AG08395 (cell line): ENCODE results near the gene GABBR2.

ENCODE experiments used
- DNase-seq: peaks from one replicate; pipeline ENCODE4 v3.0.0; 2012; ENCODE audit warnings: mixed read lengths, low spot score

GABBR2 gene

GRCh38 chr9:98708933-98709911, at the start of gene GABBR2:
Gene GABBR2, minus strand, starts transcription at chr9:98708935. Its CDS starts 198 bp downstream, at chr9:98708737.
- peak; percentile 12 for DNase-seq

DNA sequence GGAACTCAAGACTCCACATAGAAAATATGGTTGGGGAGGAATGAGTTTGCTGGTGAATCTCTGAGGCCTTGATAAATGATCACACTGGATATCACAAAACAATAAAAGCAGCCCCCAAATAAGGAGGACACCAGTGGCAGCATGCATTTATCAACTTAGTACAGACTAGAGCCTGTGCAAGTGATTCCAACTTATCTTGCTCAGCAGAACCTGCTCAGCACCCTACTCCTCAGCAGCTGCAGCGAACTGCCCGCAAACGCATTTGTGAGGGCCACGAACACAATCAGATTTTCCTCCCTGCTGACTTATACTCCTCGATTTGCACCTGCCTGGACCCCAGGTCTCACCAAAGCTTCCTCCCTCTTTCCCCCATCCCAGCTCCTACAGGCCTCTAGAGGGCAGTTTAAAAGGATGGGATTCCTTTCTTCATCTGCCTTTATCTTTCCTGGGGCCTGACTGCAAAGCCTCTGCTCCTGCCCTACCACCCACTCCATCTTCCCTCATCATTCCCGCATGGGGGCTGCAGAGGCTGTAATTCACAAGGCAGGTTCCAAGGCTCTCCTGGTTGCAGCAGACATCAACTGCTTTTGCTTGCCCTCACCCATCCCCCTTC, 46.4 kb upstream of the GABBR2 start:
- DNase-seq = no peak

- DNase-seq = no peak
Observed at GRCh38 chr9:98751210-98751609, 42.5 kb upstream of the GABBR2 start.

DNA sequence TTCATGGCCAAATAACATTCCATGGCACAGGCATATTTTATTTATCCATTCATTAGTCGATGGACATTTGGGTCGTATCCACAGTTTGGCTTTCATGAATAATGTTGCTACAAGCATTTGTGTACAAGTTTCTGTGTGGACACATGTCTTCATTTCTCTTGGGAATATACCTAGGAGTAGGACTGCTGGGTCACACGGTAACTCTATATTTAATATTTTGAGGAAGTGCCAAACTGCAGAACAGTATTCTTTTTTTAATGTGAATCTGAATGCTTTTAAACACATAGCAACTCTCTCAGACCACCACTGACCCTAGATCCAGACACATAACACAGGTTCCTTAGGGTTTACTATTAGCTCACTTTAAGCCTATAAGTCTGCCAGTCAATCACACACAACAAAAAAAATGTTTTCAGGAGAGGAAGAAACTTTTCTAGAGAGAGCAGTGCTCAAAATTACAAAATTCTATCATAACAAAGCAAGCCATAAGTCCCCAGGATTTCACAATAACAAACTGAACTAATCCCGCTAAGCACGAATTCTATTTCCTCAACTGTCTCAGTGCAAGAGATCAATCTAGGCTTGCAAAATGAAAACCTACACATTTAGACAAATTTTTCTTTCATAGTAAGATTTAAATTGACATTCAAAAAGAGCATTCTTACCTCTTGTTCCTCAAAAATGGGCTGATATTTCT, 41.8 kb upstream of the GABBR2 start:
- no peak for DNase-seq

DNA sequence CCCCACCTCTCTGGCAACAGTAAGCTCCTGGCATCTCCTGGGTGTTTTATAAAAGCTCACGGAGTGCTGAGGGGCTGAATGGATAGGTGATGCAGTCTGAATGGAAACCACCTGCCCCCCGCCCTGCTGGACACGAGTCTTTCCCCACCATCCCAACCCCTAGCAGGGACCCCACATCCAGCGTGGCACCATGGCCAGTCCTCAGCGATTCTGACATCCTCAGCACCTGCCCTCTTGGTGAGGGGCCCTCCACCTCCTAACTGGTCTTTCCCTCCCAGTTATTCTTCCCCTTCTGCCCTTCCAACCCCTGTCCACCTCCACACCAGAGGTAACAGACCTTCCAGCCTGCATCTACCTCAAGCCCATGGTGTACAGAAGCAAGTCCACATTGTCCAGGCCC, 38.7 kb upstream of the GABBR2 start:
- DNase-seq = no peak

- no peak for DNase-seq
Observed at GRCh38 chr9:98745470-98745869, 36.7 kb upstream of the GABBR2 start.

- DNase-seq = no peak
Observed at GRCh38 chr9:98743818-98744611, 35.3 kb upstream of the GABBR2 start.

DNA sequence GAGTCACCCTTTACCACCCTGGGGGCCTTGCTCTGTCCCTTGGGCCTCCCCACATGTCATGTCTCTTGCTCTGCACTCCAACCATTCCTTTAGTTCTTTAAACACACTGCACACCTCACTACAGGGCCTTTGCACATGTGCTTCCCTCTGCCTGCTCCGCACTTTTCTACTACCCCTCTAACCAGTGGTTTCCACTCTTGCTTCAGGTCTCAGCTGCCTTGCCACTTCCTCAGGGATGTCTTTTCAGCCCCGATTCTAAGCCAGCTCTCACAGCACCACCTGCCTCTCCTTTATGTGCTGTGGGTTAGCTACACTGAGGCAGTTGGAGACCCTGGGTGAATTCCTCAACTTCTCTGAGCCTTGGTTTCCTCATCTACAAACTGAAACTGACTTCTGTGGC, 34.6 kb upstream of the GABBR2 start:
- no peak for DNase-seq

DNA sequence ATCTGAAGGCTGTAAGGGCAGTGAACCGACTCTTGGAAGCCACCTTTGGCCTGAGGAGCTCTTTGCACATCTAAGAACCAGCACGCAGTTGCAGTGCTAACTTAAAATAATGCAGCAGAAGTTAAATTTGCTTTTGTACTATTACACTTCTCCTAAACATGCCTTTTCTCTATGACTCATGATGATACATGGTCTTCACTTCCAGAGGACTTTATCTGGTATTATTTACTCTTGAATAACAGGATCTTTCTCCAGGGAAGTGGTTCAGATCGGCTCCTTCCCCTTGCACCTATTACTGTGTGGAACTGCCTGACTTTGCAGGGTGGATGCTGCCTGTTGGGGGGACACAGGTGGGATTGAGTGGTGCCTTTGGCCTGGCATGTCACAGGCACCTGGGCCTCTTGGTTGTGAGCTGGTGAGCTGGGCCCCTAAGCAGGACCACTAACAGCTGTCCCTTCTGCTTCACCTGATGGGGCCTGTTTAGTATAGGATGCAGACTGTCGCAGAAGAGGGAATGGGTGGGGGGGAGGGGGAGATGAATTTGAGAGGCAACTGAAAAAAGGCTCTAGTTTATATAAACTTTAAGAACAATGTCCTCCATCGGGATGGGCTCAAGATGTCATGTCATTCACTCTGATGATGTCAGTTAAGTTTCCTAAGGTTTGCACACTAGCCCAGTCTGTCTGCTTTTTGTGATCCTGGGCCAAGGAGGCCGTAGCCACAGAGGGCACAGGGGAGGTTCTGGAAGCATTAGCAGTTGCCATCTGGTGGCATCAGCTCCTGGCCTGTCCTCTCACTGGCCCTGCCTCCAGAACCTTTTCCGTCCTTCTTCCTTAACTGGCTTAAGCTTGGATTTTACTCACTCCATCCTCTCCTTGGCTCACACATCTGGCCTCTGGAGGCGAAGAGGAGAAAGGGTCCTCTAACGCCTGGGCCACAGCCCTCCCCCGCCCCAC, 33.9 kb upstream of the GABBR2 start:
- peak; percentile 64 for DNase-seq

DNA sequence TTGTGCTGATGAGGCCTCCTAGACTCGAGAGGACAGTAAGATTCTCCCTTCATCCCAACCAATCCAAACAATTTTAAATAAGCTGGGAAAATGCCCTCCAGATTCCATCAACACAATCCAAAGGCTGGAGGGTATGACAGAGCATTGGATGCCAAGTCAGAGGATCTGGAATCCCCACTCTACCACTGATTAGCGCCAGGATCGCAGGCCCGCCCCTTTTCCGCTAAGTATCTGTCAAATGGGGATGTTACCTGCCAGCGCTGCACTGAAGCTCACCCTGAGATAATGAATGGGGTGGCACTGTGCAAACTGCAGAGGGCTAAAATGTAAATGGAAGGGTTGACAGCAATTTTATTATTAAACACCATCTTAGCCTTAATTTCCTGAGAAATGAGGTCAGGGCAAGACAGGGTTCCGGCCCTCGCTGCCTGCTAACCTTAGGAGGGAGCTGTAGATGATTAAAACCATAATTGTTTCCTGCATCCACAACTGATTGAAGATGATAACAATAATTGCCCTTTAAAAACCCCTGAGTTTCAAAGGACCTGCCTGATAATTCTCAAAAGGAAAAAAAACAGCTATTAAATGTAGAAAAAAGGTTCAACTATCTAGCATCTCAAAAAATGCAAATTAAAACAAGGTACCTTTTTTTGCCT, 31.6 kb upstream of the GABBR2 start:
- no peak for DNase-seq

DNA sequence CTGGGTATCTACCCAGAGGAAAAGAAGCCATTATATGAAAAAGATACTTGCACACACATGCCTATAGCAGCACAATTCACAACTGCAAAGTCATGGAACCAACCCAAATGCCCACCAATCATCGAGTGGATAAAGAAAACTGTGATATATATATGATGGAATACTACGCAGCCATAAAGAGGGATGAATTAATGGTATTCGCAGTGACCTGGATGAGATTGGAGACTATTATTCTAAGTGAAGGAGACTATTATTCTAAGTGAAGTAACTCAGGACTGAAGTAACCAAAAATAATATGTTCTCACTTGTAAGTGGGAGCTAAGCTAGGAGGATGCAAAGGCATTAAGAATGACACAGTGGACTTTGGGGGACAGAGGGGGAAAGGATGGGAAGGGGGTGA, 30.0 kb upstream of the GABBR2 start:
- no peak for DNase-seq

- no peak for DNase-seq
Observed at GRCh38 chr9:98736226-98736625, 27.5 kb upstream of the GABBR2 start.

DNA sequence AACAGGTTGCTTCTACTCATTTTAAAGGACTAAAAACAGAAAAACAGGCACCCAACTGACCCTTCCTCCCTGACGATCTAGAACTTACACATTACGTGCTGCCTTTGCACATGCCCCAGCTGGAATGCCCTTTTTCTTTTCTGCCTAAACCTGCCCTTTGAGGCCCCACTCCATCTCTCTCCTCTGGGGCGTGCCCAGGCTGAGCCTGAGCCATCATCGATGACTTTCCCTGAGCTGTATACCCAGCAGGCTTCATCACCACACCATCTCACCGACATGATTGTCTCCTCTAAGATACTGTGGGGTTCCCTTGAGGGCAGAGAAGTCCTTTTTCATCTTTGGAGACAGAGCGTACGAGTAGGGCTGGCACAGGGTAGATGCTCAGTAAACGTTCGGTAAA, 24.1 kb upstream of the GABBR2 start:
- DNase-seq = no peak

- DNase-seq = no peak
Observed at GRCh38 chr9:98732091-98732490, 23.4 kb upstream of the GABBR2 start.

DNA sequence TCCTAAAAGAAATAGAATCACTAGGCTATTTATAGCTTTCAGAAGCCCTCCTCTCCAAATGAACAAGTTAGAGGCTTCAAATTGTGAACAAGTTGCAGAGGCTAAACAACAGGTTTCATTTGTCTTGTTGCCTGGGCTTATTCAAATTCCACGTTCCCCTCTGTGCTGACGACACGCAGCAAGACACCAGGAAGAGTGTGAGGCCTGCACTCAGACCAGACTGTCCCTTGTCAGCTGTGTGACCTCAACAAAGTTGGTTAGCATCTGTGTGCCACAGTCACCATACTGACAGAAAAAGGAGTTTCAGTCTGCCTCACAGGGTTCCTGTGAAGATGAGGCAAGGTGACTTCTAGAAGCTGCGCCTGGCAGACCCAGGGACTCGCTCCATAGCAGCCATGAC, 22.1 kb upstream of the GABBR2 start:
- no peak for DNase-seq

DNA sequence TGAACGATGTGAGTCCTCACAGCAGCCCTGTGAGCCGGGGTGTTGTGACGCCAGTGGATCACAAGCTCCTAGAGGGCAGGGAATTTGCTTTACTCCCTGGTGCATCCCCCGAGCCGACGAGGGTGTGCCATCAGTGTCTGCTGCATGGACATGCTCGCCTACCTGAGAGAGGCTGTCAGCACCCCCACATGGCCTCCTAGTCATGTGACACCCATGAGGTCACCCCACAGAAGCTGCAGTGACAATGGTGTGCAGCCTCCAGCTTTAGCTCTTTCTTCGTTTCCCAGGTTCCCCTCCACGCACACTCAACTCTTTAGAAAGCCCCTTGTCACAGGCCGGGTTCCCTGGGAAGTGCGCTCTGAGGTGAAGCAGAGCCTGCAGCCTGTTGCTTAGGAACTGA, 19.8 kb upstream of the GABBR2 start:
- no peak for DNase-seq

- no peak for DNase-seq
Observed at GRCh38 chr9:98727428-98727827, 18.7 kb upstream of the GABBR2 start.

GRCh38 chr9:98726735-98727134, 18.0 kb upstream of the GABBR2 start:
- peak; percentile 63 for DNase-seq

DNA sequence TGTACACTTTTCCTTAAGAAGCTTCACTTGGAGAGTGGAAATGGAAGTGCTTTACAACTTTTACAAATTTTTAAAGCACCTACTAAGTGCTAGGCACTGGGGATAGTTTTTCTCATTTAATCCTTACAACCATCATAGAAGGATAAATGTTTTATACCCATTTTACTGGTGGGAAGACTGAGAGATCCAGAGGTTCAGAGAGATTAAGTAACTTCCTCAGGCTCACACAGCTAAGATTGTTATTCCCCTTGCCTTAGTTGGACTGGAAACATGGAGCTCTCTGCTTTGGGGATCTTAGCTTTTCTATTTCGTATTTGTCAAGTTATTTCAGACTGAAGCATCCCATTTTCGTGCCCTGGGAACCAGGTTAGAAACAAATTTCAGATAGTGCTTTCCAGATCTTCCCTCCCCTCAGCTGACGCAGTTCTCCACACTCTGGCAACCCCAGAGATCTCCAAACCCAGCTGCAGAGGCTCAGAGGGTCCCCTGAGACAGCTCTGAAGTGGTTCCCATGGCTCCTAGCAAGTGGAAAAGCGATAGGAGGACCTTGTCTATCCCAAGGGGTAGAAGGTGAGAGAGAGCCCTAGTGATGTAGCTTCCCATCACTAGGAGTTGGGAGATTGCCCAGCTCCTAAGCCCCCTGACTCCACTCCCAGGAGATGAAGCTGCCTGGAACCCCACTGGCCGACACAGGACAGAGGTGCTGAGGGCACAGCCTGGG, 16.2 kb upstream of the GABBR2 start:
- DNase-seq = no peak

GRCh38 chr9:98721643-98722042, 12.9 kb upstream of the GABBR2 start:
- no peak for DNase-seq
